Ishikawa (cell line): Measurements from ENCODE around the gene DPPA5.

Source experiments
- CEBPB ChIP-seq: IDR thresholded peaks from 2 replicates; pipeline ENCODE4 v1.6.1; 2012
- CREB1 ChIP-seq: IDR thresholded peaks from 2 replicates; pipeline ENCODE4 v1.6.1; 2012; ENCODE audit warnings: low read depth
- EGR1 ChIP-seq: IDR thresholded peaks from 2 replicates; pipeline ENCODE4 v1.6.1; 2012
- EP300 ChIP-seq: IDR thresholded peaks from 2 replicates; pipeline ENCODE4 v1.6.1; 2012; ENCODE audit warnings: borderline replicate concordance
- FOXM1 ChIP-seq: IDR thresholded peaks from 2 replicates; pipeline ENCODE4 v1.6.1; 2012; ENCODE audit warnings: low read depth, borderline replicate concordance
- MAX ChIP-seq: IDR thresholded peaks from 2 replicates; pipeline ENCODE4 v1.6.1; 2012
- NFIC ChIP-seq: IDR thresholded peaks from 2 replicates; pipeline ENCODE4 v1.6.1; 2012
- RAD21 ChIP-seq: IDR thresholded peaks from 2 replicates; pipeline ENCODE4 v1.6.1; 2012; ENCODE audit warnings: low read depth
- REST ChIP-seq: IDR thresholded peaks from 2 replicates; pipeline ENCODE4 v1.6.1; 2012; ENCODE audit warnings: low read depth, mild to moderate bottlenecking
- TAF1 ChIP-seq: IDR thresholded peaks from 2 replicates; pipeline ENCODE4 v1.6.1; 2012; ENCODE audit warnings: low read depth, mild to moderate bottlenecking
- TCF12 ChIP-seq: IDR thresholded peaks from 2 replicates; pipeline ENCODE4 v1.6.1; 2012; ENCODE audit warnings: low read depth
- TEAD4 ChIP-seq: IDR thresholded peaks from 2 replicates; pipeline ENCODE4 v1.6.1; 2012
- USF1 ChIP-seq: IDR thresholded peaks from 2 replicates; pipeline ENCODE4 v1.6.1; 2012
- YY1 ChIP-seq: IDR thresholded peaks from 2 replicates; pipeline ENCODE4 v1.6.1; 2012; ENCODE audit warnings: low read depth
- ZBTB7A ChIP-seq: IDR thresholded peaks from 2 replicates; pipeline ENCODE4 v1.6.1; 2012; ENCODE audit warnings: low read depth

Gene DPPA5

GRCh38 chr6:73353636-73354593 lies at the start of gene DPPA5:
TSS of gene DPPA5 (minus strand) at chr6:73354276. CDS start at chr6:73354225, 51 bp downstream.
- TF ChIP-seq CEBPB (no peak), MAX (no peak), CREB1 (no peak), NFIC (no peak), RAD21 (no peak), TAF1 (no peak), EP300 (no peak), USF1 (no peak), YY1 (no peak), ZBTB7A (no peak), REST (no peak), FOXM1 (no peak), TEAD4 (no peak), EGR1 (no peak), TCF12 (no peak)

- TF ChIP-seq USF1 (no peak), CEBPB (no peak), EP300 (no peak), TEAD4 (no peak), ZBTB7A (no peak), TAF1 (no peak), EGR1 (no peak), CREB1 (no peak), REST (no peak)
Measured at GRCh38 chr6:73400656-73401055, 46.6 kb upstream of the DPPA5 start.

GRCh38 chr6:73395875-73396274 lies 41.8 kb upstream of the DPPA5 start:
- no peak for TF ChIP-seq CEBPB
- TF ChIP-seq EGR1: no peak
- no peak for TF ChIP-seq TAF1
- no peak for TF ChIP-seq NFIC
- no peak for TF ChIP-seq CREB1
- no peak for TF ChIP-seq YY1
- TF ChIP-seq FOXM1: no peak
- no peak for TF ChIP-seq MAX
- TF ChIP-seq REST: no peak
- TF ChIP-seq USF1: no peak
